PFSK-1 (cell line): ENCODE results near the gene CYB5R4.

Experiments used
- POLR2AphosphoS5 ChIP-seq: IDR thresholded peaks from 2 replicates; pipeline ENCODE4 v1.6.1; 2012; ENCODE audit warnings: low read depth, mild to moderate bottlenecking, control low read depth, low read length, moderate library complexity
- REST ChIP-seq, 2 experiments: IDR thresholded peaks; 2 replicates each; pipeline versions ENCODE4 v1.6.1 to v1.8.0; 2011 to 2012; ENCODE audit warnings: low read depth in 2 of 2, low read length in 2 of 2, control low read depth in 1 of 2, inconsistent platforms in 1 of 2, mild to moderate bottlenecking in 1 of 2, moderate library complexity in 1 of 2; ENCODE audit not compliant: insufficient read depth in 1 of 2
- SIN3A ChIP-seq: IDR thresholded peaks from 2 replicates; pipeline ENCODE4 v1.6.1; 2012; ENCODE audit warnings: mild to moderate bottlenecking, low read length, moderate library complexity, borderline replicate concordance; ENCODE audit not compliant: insufficient read depth

DNA sequence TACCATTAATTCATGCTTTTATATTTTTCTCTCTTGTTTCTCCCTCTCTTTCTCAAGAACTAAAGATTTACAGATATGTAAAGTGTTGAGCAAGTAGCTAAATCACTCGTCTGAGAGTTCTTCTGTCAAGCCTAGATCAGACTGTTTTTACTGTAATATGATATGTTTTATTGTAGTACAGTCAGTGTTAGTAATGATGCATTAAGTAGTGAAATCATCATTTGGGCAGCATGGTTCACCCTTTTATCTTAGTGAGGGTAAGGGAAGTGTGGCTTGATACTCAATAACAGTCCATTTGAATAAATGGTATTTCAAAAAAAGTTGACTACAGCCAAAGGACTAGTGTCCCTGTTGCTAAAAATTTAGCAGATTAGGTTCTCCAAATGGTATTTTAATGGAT, 9.2 kb downstream of the CYB5R4 start:
- TF ChIP-seq POLR2AphosphoS5 (no peak), REST (IDR thresholded peaks at IDR 0.05; ENCODE audit: insufficient read depth in 1 of 2, low read depth in 2 of 2, low read length in 2 of 2) (no peak), SIN3A (no peak)
